ENCODE measurements around the gene ABCG5.

ABCG5 gene

DNA sequence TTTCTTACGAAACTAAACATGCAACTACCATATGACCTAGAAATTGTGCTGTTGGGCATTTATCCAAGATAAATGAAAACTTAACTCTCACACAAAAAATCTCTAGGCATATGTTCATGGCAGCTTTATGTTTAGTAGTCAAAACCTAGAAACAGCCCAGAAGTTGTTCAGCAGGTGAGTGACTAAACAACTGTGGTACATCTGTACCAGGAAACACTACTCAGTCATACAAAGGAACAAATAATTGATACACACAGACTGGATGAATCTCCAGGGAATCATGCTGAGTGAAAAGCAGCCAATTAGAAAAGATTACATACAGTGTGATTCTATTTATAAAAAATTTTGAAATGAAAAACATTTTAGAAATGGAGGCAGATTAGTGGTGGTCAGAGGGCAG, 35.5 kb downstream of the ABCG5 start:
- DNase-seq: no peak

DNA sequence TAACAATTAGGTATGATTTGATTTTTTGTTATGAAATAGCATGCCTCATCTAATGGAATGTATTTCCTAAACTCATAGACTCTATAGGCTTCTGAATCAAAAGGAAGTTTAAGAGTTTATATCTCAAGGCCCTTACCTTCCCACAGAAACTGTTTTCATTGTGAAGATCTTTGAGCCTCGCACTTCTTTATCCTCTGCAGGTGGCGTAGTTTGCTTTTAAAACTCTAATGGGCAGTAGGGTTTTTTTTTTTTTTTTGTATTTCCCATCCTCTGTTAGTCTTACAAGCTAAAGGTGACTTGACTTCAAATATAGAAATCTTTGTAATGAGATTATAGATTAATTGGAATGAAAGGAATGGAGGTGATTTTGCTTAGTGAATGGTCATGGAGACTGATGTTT, 36.5 kb downstream of the ABCG5 start:
- no peak for DNase-seq

DNA sequence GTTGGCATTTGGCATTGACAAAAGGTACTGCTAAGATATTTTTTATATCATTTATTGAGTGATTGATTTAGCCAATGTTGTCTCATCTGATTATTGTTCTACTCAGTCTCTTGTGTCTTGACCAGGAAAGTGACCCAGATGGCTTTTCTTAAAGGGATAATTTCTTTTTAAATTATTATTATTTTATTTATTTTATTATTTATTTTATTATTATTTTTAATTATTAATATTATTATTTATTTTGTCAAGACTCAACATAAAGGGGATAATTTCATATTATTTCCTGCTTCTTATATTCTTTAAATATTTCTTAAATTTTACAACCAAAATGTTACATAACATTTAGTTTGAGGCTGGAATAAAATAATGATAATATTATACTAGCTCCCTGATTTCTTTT, 37.7 kb downstream of the ABCG5 start:
- DNase-seq: no peak

DNA sequence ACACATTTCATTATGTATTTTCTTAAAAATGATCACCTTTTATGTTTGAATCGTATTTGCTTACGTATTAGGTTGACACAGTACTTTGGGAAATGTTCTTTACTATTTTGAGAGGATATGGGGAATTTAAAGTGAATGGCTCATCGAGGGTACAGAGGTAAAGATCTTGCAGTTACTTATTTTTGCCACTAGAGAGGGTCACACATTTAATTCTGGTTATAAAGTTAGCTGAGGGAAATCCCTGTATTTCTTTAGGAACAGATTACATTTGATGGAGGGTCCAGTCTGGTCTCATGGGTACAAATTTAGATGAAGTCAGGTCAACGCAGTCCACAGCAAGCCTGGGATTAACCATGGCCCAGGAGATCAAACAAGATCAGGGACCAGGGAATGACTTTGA, 40.3 kb downstream of the ABCG5 start:
- no peak for DNase-seq

DNA sequence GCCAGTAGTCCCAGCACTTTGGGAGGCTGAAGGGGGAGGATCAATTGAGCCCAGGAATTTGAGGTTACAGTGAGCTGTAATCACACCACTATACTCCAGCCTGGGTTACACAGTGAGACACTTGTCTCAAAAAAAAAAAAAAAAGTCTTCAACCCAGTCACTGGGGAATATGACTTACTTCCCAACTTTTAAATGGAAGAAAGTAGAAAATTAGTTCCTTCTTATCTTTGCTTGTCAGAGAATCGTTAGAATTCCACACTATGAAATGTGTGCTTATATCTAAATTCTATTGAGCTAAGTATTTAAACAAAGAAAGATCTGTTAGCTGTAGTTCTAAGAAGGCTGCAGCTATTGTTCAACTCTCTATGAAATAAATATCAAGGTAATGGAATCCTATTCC, 42.4 kb downstream of the ABCG5 start:
- DNase-seq: no peak

DNA sequence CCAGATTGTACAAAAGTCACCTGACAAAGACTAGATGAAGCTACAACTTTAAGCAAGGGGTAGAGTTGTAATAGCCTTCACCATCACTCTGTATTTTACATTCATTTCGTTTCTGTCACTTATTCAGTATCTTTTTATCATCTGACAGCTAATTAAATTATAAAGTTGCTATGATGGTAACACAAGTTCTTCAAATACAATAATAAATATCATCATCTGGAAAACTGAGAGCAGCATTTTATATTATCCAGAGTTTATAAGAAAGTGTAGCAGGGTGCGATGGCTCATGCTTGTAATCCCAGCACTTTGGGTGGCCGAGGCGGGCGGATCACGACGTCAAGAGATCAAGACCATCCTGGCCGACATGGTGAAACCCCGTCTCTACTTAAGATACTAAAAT, 43.7 kb downstream of the ABCG5 start:
- no peak for DNase-seq

DNA sequence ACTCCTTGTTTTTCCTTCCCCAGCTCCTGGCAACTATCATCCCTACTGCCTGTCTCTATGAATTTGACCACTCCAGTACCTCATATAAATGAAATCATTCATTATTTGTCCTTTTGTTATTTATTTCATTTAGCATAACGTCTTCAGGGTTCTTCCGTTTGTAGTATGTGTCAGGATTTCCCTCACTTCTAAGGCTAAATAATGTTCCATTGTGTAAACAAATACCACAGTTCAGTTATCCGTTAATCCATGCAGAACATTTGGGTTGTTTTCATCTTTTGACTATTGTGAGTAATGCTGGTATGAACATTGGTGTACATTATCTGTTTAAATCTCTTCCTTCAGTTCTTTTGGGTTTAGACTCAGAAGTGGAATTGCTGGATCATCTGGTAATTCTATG, 46.0 kb downstream of the ABCG5 start:
- DNase-seq: no peak

DNA sequence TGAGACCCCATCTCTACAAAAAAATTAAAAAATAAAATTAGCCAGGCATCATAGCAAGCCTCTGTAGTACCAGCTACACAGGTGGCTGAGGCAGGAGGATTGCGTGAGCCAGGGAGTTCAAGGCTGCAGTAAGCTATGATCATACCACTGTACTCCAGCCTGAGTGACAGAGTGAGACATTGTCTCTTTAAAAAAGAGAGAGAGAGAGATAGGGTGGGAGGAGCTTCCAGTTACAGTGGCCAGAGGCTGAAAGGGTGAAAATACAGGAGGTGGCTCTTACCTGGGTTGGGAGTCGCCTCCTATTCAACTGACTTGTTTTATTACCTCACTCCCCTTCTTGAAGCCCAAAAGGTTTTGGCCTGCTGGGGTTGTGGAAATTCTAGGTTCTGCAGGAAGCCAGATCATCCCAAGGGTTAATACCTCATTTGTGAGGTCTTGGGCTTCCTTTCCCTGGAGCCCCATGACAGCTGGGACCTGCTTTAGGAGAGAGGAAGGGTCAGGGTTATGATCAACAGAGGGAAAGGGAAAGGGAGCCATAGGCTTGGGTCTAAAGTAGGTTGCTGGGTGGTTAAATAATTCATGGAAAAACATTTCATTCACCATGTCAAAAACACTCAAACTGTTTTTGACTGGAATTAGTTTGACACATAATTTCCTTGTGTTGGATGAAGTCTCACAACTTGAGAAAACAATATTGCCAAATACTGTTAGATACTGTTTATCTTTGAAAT, 47.4 kb downstream of the ABCG5 start:
- no peak for DNase-seq

DNA sequence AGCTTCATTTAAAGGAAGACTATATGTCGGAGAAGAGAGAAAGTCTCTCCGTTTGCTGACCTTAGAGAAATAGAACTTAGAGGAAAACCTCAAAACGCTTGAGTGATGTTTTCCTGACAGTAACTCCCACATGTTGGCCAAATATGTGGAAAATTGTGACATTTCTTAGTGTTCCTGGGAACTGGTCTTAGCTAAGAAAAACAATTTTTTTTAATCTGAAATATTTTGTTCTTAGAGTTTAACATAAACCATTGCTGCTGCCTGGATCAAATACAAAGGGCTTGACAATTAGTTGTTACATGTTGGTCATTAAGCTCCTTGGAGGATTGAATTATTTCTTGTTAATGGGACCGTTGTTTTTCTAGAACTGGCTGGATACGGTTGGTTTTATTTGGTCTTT, 48.5 kb downstream of the ABCG5 start:
- DNase-seq: no peak

DNA sequence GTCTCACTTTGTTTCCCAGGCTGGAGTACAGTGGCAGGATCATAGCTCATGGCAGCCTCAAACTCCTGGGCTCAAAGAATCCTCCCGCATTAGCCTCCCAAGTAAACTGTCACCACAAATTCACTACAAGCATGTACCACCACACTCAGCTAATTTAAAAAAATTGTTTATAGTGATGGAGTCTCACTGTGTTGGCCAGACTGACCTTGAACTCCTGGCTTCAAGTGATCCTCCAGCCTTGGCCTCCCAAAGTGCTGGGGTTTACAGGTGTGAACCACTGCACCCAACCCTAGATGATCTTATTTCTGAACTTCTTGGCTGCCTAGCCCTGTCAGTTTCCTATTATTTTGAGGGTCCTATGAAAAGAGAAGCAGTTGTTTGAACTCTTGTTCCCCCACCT, 50.0 kb downstream of the ABCG5 start:
- DNase-seq: no peak

DNA sequence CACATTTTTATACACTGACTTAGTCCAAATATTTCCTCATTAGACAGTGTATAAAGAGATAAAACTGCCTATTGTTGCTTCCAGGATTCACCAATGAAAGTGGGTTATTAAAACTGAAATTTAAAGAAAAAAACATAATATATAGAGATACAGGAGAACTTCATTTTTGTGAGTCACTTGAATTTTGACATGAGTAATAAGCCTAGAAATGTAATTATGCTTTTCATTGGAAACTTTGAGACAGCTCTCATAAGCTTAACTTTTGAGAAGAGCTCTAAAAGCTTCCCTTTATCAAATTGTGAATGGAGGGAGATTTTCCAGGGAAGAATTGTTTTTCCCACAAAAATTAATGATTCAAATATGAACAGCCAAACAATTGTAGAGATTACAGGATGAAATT, 50.7 kb downstream of the ABCG5 start:
- DNase-seq: no peak

DNA sequence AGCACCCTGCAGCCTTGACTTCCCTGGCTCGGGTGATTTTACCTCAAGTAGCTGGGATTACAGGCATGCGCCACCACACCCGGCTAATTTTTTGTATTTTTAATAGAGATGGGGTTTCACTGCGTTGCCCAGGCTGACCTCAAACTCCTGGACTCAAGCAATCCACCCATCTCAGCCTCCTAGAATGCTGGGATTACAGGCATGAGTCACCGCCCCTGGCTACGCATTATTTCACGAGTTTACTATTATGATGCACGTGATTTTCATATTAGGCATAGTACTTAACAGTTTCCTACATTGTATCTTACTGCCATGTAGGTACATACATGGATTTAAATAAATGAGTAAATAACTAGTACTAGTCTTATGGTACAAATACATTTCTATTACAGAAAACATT, 60.4 kb downstream of the ABCG5 start:
- no peak for DNase-seq

DNA sequence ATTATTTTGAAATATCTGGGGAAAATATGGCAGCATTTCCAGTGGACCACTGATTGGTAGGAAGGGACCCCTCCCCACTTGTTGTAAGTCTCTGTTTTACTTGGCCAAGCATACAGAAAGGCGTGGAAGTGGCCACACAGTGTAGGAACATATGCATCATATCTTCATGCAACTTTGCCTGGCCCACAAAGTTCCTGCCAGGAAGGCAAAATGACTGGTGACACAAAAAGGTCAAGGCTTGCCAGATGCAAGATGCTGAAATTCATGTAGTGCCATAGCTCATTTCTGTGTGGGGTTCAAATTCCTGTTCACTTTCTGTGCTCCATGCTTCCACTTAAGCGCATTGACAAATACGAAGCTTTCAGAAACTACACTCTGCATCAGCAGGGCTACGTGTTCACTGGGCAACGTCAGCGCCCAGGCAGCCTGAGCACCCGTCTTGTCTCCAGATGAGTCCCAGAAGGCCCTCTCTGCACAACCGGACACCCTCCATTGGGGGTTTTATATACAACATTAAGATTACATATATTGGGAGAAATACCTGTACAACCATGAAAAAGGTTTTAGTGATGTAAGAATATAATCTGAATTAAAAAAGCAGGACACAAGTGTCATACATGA, 61.2 kb downstream of the ABCG5 start:
- DNase-seq: no peak

DNA sequence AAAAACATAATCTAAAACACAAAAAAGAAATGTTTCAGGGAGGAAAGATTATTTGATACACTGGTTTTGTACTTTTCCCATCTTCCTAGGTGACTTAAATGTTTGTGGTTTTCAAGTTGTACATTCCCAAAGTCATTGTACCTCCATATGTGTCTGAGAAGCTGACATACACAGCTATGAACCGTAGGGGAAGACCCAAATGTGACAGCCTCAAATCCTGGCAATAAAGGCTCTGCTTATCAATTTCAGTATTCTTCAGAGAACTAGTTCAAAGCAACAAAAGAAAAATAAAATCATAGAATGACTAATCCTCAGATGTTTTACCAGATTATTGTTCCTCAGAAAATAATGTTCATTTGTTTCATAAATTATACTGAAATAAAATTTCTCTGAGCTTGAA, 62.3 kb downstream of the ABCG5 start:
- DNase-seq: no peak

DNA sequence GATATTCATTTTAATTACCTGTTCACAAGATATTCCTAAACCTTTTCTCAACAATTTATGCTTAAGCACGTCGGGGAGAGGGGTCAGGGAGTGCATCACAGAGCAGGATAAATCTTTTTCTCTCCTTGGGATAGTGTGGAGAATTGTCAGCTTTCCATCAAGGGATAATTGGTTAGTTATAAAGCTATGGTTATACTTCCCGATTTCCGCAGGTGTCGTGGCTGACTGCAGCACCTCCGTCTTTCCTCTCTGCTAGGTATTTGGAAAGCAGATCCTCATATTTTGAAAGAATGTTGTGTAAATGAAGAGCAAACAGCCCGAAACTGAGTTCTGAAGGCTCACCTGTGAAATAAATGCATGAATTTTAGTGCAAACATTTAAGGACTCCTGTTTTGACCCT, 64.0 kb downstream of the ABCG5 start:
- DNase-seq: no peak

DNA sequence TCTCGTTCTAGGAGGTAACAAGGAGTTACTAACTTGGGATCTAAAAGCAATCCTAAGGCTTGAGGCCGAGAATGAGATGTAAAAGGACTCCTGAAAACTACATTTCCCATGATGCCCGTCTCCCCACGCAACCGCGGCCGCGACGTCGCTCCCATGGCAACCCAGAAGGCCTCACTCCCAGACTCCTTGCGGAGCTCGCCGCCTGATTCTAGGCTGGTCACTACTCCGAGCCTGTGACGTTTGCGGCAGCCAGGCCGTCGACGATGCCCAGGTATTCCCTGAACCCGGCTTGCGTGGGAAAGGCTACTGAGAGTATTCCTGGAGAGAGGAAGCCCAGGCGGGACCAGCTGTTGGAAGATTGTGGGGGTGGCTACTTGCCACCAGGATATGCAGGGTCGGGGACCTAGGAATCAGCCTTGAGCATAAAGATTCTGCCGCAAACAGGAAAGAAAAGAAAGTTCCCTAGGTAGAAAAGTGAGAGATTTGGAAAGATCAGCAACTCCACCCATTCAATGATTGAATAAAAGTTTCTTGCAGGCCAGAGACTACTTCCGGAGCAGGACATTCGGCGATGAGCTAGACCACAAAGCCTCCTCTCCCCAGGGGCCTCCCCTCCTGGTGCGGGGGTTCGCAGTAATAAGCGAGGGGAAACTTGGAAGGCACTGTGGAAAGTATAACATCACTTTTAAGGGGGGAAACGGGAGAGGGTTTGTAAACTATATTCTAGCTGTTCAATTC, 64.6 kb downstream of the ABCG5 start, which contains the start of gene DYNC2LI1:
Gene DYNC2LI1 (plus strand): TSS at position 164 of the 738 bp plus-strand sequence. CDS start 100 bp downstream, at position 264.
- peak; percentile 44 to 66 (median 55) for DNase-seq

DNA sequence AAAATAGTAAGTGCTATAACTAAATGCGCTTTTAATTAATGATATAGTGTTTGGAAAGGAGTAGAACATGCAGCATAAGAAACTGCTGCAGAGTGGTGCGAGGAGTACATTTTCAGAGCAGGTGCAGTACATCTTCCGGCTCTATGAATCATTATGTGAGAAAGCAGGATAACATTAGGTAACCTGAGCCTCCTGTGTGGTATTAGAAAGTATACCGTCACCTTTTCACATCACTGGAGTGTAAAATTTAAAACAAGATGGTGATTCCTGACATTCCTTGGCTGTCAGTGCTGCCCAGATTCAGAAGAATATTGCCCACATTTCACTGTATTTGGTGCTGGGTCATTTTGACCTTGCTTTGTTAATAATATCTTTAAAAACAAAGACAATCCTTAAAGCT, 72.6 kb downstream of the ABCG5 start:
- DNase-seq: no peak

DNA sequence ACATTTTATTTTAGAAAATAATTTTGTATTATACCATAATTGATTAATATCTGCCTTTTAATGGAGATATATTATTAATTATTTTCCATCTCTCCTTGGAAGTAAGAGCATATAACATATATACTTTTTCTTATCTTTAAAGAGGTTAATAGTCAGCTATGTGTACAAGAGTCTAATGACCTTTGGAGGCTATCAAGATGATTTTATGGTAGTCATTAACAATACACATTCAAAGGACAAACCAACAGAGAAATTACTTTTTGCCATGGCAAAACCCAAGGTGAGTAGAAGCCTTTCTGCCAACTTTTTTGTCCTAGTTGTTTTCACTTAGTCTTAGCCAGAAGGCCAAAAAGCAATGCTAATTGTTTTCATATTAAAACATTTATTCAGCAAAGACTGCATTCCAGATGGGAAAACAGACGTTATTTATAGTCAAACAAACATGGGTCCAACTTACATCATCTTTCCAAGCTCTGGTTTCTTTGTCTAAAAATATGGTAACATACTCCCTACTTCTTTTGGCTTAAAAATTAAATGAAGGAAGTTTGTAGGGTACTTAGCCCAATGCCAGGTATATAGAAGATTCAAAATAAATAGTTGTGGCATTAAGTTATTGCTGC, 74.4 kb downstream of the ABCG5 start:
- DNase-seq: no peak

DNA sequence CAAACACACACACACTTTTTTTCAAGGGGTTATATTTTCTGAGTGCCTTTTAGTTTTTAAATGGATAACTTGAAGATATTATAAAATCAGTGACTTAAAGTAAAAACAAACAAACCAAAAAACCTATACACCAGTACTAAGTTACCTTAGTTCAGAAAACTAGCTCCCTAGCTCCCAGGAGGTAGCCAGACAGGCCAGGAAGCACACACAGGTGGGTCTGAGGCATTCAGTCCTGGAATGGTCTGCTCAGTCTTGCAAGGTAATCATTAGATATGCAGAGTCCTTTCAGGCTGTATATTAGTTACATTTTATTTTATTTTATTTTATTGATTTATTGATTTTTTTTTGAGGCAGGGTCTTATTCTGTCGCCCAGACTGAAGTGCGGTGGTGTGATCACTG, 75.5 kb downstream of the ABCG5 start:
- no peak for DNase-seq

Data from stimulated activated naive CD4-positive, alpha-beta T cell (primary cell).